MG63 (cell line): ENCODE data around the gene SLFN14. TPM values are rescaled to one million over a fixed set of nuclear protein-coding genes. Genes with fewer than 3 reads are reported as not detected.

Experiments
- total RNA-seq: library from RNA; depleted of rRNA; stranded (reverse); fragments of >200 nt; shearing (Covaris generic); gene quantifications from 2 replicates; pipeline ENCODE4 v1.2.3, GENCODE V29; 2014; ENCODE audit warnings: low replicate concordance; rRNA removed

The SLFN14 gene
- total RNA-seq, 1 experiment from 2014 or later, result not detected

Other genes with a start within 250 kb of the SLFN14 start
- 22.8 and 25.1 TPM in 2 replicates for gene SLFN11, start 187.2 kb downstream of the SLFN14 start, total RNA-seq
- 9.1 and 10.0 TPM in 2 replicates for gene SLFN12, start 128.3 kb downstream of the SLFN14 start, total RNA-seq
- gene SLFN13, start 112.1 kb downstream of the SLFN14 start, total RNA-seq, result 0.67 and 3.3 TPM in 2 replicates
- gene SLFN12L, start 23.1 kb downstream of the SLFN14 start, total RNA-seq, result not detected in 2 replicates
- 3.9 and 6.1 TPM in 2 replicates for gene PEX12, start 17.8 kb upstream of the SLFN14 start, total RNA-seq
- gene AP2B1, start 26.5 kb upstream of the SLFN14 start, total RNA-seq, result 52.9 and 65.0 TPM in 2 replicates
- 1.2 and 2.6 TPM in 2 replicates for gene RASL10B, start 170.8 kb upstream of the SLFN14 start, total RNA-seq
- gene GAS2L2, start 192.4 kb upstream of the SLFN14 start, total RNA-seq, result not detected in 2 replicates
- gene C17orf50, start 200.1 kb upstream of the SLFN14 start, total RNA-seq, result not detected in 2 replicates
- not detected in 2 replicates for gene MMP28, start 234.8 kb upstream of the SLFN14 start, total RNA-seq
- gene TAF15, start 248.7 kb upstream of the SLFN14 start, total RNA-seq, result 10.8 and 33.6 TPM in 2 replicates